A549 (cell line): ENCODE measurements around the gene CSTPP1.

Source experiments
- ATOH8 ChIP-seq: fragments of 250-450 bp; sonication (Bioruptor Pico); IDR thresholded peaks from 2 replicates; pipeline ENCODE4 v1.5.0; 2020; ENCODE audit warnings: low read depth, mild to moderate bottlenecking, moderate library complexity
- CHD2 ChIP-seq: fragments of 150-350 bp; IDR thresholded peaks from 2 replicates; pipeline ENCODE4 v1.6.1; 2014; ENCODE audit warnings: low read length; ENCODE audit not compliant: partially characterized antibody
- CHD4 ChIP-seq: fragments of 200-600 bp; sonication (generic); IDR thresholded peaks from 2 replicates; pipeline ENCODE4 v1.6.1; 2016; ENCODE audit warnings: antibody characterized with exemption, mild to moderate bottlenecking, borderline replicate concordance
- EP300 ChIP-seq, 2 experiments: fragments of >200 bp; sonication (Bioruptor Twin); formaldehyde crosslinking; IDR thresholded peaks; 2 replicates in 1 of 2; 3 replicates in 1 of 2; pipeline ENCODE4 v1.6.1; 2016 to 2017
- HDAC2 ChIP-seq: fragments of 200-600 bp; sonication (generic); IDR thresholded peaks from 2 replicates; pipeline ENCODE4 v1.6.1; 2016
- HEYL ChIP-seq: fragments of 250-450 bp; sonication (Bioruptor Pico); IDR thresholded peaks from 2 replicates; pipeline ENCODE4 v1.8.0; 2021; ENCODE audit warnings: mild to moderate bottlenecking, moderate library complexity
- JUN ChIP-seq, 2 experiments: fragments of >200 bp; sonication (Bioruptor Twin); formaldehyde crosslinking; IDR thresholded peaks; 2 replicates in 1 of 2; 3 replicates in 1 of 2; pipeline ENCODE4 v1.6.1; 2016 to 2017
- KDM1A ChIP-seq: fragments of 200-600 bp; sonication (generic); IDR thresholded peaks from 2 replicates; pipeline ENCODE4 v1.6.1; 2016; ENCODE audit warnings: low read depth, mild to moderate bottlenecking
- MAFK ChIP-seq: fragments of 450-650 bp; IDR thresholded peaks from 2 replicates; pipeline ENCODE4 v1.6.1; 2014; ENCODE audit not compliant: partially characterized antibody
- POLR2A ChIP-seq: IDR thresholded peaks from 2 replicates; pipeline ENCODE4 v1.6.1; 2012; ENCODE audit warnings: mild to moderate bottlenecking, low read length
- RAD21 ChIP-seq, 2 experiments: fragments of >200 bp in 1 of 2; sonication (Bioruptor Twin) in 1 of 2; formaldehyde crosslinking in 1 of 2; IDR thresholded peaks in 1 of 2; conservative IDR thresholded peaks in 1 of 2; 2 replicates in 1 of 2; 3 replicates in 1 of 2; pipeline ENCODE4 v1.6.1; 2012 to 2018; ENCODE audit warnings: inconsistent platforms in 1 of 2
- RFX5 ChIP-seq: fragments of 450-650 bp; IDR thresholded peaks from 2 replicates; pipeline ENCODE4 v1.7.1; 2014; ENCODE audit warnings: antibody characterized with exemption, mild to moderate bottlenecking, moderate library complexity
- ZC3H11A ChIP-seq: fragments of 450-650 bp; IDR thresholded peaks from 2 replicates; pipeline ENCODE4 v1.6.1; 2014; ENCODE audit warnings: antibody characterized with exemption, mild to moderate bottlenecking
- TF ChIP-seq, protein P1 (sequence below): fragments of >200 bp; sonication (Bioruptor Twin); formaldehyde crosslinking; IDR thresholded peaks from 3 replicates; pipeline ENCODE4 v1.5.1; 2016

DNA sequence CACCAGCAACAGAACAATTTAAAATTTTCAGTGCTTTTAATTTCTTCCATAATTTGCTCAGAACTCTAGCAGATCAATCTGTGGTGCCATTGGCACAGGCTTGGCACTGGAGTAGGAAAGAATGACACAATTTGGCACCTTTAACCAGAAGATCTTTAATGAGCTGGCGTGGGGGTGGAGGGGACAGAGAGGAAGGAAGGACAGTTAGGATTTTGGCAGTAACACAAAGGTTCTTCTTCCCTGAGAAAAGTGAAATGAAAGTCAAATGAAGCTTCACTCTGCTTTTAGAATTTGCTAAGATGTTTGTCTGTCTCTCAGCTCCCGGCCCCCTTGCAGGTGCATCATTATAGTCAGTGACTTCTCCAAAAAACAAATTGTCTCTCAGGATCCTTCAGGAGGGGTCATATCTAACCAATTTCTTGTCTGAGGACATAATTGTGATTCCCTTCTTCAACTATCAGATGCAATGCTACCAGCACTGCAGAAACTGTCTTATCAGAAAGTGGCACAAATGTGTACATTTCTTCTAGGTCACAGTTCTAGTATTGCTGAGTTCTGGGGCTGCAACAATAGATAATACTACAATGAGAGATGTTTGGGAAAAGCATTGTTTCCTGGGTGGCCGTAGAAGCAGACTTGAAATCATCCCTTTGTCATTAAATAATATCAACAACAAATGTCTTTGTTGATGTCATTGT is 66.8 kb downstream of the CSTPP1 start:
- TF ChIP-seq EP300 (IDR thresholded peaks at IDR 0.05) (no peak), KDM1A (no peak), RFX5 (no peak), JUN (IDR thresholded peaks at IDR 0.05) (no peak), CHD2 (no peak), MAFK (no peak), POLR2A (no peak), RAD21 (conservative IDR thresholded peaks at IDR 0.05 in 1 of 2, IDR thresholded peaks at IDR 0.05 in 1 of 2) (no peak), ATOH8 (CRISPR knock-in tag) (no peak), ZC3H11A (no peak), HEYL (CRISPR knock-in tag) (no peak), CHD4 (no peak), HDAC2 (no peak)
- TF ChIP-seq, protein P1, sequence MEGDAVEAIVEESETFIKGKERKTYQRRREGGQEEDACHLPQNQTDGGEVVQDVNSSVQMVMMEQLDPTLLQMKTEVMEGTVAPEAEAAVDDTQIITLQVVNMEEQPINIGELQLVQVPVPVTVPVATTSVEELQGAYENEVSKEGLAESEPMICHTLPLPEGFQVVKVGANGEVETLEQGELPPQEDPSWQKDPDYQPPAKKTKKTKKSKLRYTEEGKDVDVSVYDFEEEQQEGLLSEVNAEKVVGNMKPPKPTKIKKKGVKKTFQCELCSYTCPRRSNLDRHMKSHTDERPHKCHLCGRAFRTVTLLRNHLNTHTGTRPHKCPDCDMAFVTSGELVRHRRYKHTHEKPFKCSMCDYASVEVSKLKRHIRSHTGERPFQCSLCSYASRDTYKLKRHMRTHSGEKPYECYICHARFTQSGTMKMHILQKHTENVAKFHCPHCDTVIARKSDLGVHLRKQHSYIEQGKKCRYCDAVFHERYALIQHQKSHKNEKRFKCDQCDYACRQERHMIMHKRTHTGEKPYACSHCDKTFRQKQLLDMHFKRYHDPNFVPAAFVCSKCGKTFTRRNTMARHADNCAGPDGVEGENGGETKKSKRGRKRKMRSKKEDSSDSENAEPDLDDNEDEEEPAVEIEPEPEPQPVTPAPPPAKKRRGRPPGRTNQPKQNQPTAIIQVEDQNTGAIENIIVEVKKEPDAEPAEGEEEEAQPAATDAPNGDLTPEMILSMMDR: no peak
